Activated effector memory CD4-positive, alpha-beta T cell treated with Interleukin-2 at 50 U/mL for 16 hours (primary cell): Measurements from ENCODE around the gene STRN3.
"Not testable (repeated sequence)": the region's sequence is repeated elsewhere in the genome, so short reads cannot be mapped to it uniquely, and the experiment has no call there.

Experiments
- DNase-seq: peaks from one replicate; pipeline ENCODE4 v3.0.0-alpha.2; 2020

STRN3 gene

GRCh38 chr14:30967364-30968098, 58.6 kb downstream of the STRN3 start:
- DNase-seq, result not testable (repeated sequence)

GRCh38 chr14:30966415-30967363, 59.5 kb downstream of the STRN3 start:
- no peak for DNase-seq

- not testable (repeated sequence) for DNase-seq
Observed at GRCh38 chr14:30965861-30966260, 60.3 kb downstream of the STRN3 start.

GRCh38 chr14:30962537-30962936, 63.6 kb downstream of the STRN3 start:
- DNase-seq, result not testable (repeated sequence)

- no peak for DNase-seq
Observed at GRCh38 chr14:30961330-30961729, 64.8 kb downstream of the STRN3 start.

DNA sequence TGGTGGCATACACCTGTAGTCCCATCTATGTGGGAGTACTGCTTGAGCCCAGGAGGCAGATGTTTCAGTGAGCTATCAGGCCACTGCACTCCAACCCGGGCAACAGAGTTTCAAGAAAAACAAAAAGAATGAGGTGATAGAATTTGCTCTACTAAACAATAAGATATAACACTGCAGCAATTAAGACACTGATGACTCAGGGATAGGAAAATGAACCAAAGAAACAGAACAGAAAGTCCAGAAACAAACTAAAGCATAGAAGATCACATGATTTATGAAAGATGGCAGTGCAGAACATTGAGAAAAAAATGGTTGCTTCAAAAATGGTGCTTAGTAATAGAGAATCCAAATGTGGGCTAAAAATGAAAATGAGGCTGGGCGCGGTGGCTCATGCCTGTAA, 66.0 kb downstream of the STRN3 start:
- DNase-seq, result no peak

DNA sequence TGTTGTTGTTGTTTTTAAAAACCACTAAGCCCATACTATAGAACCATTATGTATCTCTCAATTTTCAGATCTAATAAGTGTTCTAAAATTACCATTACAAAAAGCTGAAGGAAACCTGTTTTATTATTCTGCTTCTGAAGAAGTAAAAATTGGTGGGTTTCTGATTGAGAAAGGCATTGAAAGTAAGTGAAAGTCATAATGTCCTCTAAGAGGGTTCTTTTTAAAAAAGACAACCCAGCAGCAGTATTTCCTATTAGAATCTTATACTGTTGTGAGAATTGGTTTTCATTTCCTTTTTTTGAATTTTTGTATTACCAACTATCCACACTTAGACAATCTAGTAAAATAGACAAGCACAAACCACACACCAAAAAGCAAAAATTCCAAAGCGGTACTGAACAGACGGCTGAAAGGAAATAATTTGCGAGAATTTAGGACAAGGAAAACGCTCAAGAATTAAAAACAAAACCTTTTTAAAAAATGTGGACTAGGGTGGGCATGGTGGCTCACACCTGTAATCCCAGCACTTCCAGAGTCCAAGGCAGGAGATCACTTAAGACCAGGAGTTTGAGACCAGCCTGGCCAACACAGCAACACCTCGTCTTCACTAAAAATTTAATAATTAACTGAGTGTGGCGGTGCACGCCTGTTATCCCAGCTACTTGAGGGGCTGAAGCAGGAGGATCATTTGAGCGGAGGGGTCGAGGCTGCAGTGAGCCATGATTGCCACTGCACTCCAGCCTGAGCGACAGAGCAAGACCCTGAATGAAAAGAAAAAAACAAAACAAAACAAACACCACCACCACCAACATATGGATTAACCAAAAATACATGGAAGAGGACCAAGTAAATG, 67.4 kb downstream of the STRN3 start:
- no peak for DNase-seq

DNA sequence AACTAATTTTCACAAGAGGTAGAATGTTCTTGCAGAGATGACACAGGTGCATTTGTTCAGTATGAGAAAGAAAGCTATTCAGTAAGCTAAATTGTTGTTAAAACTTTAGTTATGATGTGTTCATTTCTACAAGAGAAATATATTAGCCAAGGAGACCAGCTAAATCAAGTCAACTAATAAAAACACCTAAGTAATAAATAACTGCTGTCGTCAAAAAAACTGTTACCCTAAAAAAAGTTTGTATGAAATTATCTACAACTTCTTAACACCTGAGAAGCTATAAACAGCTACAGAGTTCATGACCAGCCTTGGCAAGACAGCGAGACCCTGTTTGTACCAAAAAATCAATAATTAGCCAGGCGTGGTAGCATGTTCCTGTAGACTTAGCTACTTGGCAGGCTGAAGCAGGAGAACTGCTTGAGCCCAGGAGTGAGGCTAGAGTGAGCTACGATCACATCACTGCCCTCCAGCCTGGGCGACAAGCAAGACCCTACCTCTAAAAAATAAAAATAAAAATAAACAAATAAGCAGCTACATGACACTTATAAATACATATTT, 68.3 kb downstream of the STRN3 start:
- no peak for DNase-seq

DNA sequence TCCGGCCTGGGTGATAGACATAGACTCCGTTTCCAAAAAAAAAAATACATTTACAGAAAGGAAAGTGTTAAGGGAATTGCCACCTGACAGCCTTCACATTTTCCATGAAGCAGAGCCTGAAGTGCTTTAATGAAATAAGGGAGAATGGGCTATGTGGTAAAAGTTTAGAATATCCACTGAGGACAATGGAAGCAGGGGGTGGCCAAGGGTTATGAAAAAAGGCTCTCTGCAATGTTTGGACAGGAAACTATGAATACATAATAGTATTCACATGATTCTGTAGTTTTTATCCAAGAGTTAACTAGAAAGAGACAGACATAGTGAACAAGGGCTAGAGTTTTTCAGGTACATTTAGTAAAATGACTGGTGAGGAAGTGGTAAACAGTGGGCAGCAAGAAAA, 76.5 kb downstream of the STRN3 start:
- DNase-seq, result no peak

GRCh38 chr14:30943694-30944093, 82.5 kb downstream of the STRN3 start:
- DNase-seq, result no peak

GRCh38 chr14:30940886-30941285, 85.3 kb downstream of the STRN3 start:
- no peak for DNase-seq

GRCh38 chr14:30938617-30939016, 87.6 kb downstream of the STRN3 start:
- no peak for DNase-seq

DNA sequence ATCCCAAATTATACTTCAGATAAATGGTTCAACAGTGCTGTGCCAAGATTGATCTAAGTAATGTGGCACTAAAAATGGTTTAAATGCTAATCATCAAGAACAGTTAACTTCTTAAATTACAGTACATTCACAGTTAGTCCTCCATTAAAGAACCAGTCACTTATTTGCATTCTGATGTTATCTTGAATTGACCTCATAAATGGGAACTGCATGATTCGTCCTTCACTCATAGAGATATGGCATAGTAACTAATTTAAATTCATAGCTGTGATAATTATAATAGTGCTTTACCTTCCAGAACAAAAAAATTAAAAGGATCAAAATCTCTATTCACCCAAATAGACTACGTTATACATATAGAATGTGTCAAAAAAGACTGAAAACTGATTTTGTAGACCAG, 90.7 kb downstream of the STRN3 start:
- DNase-seq, result no peak

DNA sequence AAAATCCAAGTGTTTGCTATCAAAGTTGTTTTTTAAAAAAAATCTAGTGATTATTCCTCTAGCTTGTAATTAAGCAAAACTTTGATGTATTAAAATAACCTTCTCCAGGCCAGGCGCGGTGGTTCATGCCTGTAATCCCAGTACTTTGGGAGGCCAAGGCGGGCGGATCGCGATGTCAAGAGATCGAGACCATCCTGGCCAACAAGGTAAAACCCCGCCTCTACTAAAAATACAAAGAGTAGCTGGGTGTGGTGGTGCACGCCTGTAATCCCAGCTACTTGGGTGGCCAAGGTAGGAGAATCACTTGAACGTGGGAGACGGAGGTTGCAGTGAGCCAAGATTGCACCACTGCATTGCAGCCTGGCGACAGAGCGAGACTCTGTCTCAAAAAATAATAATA, 92.2 kb downstream of the STRN3 start:
- not testable (repeated sequence) for DNase-seq

DNA sequence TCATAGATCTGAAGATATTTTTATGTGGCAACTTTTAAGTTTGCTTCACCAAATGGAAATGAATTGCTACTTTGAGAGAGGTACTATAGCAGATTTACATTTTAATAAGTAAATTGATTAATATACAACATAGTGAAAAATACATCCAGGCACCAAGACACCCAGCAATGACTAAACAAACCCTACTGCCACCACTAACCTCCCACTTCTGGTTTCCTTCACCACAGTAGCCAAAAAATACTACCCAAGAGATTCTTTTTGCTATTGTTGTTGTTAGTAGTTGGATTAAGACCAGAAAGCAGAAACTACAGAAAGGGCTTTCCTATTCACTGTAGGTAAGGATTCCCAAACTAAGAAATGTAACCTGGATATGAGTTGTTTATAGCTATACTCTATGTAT, 97.7 kb downstream of the STRN3 start:
- no peak for DNase-seq

DNA sequence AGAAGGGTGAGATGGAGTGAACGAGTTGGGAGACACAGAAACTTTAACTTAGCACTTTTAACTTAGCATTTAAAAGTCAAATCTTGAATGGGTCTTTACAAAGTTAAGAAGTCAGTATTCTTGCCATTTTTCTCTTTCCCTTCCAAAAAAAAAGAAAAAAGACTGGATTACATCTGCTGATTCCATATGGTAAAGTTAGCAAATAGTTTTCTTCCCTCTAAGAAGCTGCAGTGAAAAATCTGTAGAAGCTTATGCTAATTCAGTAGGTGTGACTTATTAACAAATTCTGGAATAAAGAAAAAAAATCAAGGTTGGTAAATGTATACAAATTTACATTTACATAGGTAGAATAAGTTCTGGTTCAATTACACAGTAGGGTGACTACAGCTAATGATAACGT, 100.9 kb downstream of the STRN3 start:
- DNase-seq, result no peak

DNA sequence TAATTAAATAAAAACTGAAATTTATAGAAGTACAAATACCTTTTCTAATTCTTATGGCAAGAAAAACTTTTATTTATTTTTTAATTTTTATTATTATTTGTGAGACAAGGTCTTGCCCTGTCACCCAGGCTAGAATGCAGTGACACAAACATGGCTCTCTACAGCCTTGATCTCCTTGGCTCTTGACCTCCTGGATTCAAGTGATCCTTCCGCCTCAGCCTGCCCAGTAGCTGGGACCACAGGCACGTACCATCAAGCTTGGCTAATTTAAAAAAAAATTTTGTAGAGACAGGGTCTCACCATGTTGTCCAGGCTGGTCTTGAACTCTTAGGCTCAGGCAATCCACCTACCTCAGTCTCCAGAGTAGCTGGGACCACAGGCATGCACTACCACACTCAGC, 104.4 kb downstream of the STRN3 start:
- DNase-seq, result no peak

GRCh38 chr14:30921305-30921704, 104.9 kb downstream of the STRN3 start:
- no peak for DNase-seq

DNA sequence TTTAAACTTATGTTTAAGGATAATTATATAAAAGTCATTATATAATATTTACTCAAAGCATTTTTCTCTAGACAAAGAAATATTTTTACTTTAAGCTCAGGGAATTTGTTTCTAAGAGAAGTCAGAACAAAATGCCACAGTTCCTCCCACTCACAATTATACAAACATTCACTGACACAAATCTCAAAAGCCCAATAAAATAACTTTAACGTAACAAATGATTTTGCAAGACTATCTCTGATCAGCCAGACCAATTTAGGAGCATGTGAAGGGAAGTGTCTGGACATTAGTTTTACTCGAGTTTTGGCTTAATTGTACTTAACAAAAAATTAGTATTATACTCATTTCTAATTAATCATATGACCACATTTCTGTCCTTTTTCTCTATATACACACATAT, 110.6 kb downstream of the STRN3 start:
- DNase-seq, result no peak

- no peak for DNase-seq
Observed at GRCh38 chr14:30914812-30915211, 111.4 kb downstream of the STRN3 start.

GRCh38 chr14:30908826-30909225, 117.4 kb downstream of the STRN3 start:
- no peak for DNase-seq

GRCh38 chr14:30907659-30908057, 118.5 kb downstream of the STRN3 start:
- no peak for DNase-seq
